Osteoblast (primary cell): Measurements from ENCODE around the gene LINC01488. TPM values are rescaled to one million over a fixed set of nuclear protein-coding genes. Genes with fewer than 3 reads are reported as not detected.
A peak's percentile ranks its signal among the peaks of the same experiment; 100 is the strongest.

ENCODE experiments used
- DNase-seq: peaks from one replicate; pipeline ENCODE4 v3.0.0; 2011; ENCODE audit warnings: low spot score, mixed read lengths; ENCODE audit not compliant: insufficient read length; ENCODE audit errors: missing footprints
- H2AFZ ChIP-seq: 2 replicates; pipeline ENCODE4 v1.6.0; 2011; ENCODE audit warnings: mild to moderate bottlenecking, low read length
- H3K27ac ChIP-seq: 2 replicates; pipeline ENCODE4 v1.5.1; 2011; ENCODE audit warnings: mild to moderate bottlenecking, low read depth, low read length, moderate library complexity
- H3K27me3 ChIP-seq: 2 replicates; pipeline ENCODE4 v1.6.0; 2012; ENCODE audit warnings: mild to moderate bottlenecking, control low read depth, inconsistent platforms, low read length, moderate library complexity; ENCODE audit not compliant: insufficient read depth
- H3K36me3 ChIP-seq: 2 replicates; pipeline ENCODE4 v1.5.1; 2011; ENCODE audit warnings: mild to moderate bottlenecking, low read length, control low read depth, moderate library complexity; ENCODE audit not compliant: insufficient read depth
- H3K4me1 ChIP-seq: 2 replicates; pipeline ENCODE4 v1.5.1; 2011; ENCODE audit warnings: mild to moderate bottlenecking, low read length, control low read depth, moderate library complexity; ENCODE audit not compliant: insufficient read depth
- H3K4me2 ChIP-seq: 2 replicates; pipeline ENCODE4 v1.6.0; 2011; ENCODE audit warnings: mild to moderate bottlenecking, low read length; ENCODE audit not compliant: insufficient read depth
- H3K4me3 ChIP-seq: fragments of 200-600 bp; sonication (generic); 3 replicates; pipeline ENCODE4 v1.5.1; 2012; ENCODE audit warnings: mild to moderate bottlenecking, low read length, inconsistent platforms; ENCODE audit not compliant: insufficient read depth
- H3K79me2 ChIP-seq: 2 replicates; pipeline ENCODE4 v1.6.0; 2012; ENCODE audit warnings: mild to moderate bottlenecking, low read length, control low read depth, inconsistent platforms; ENCODE audit not compliant: insufficient read depth
- H3K9me3 ChIP-seq: 2 replicates; pipeline ENCODE4 v1.5.1; 2011; ENCODE audit warnings: low read depth, low read length, control low read depth
- H4K20me1 ChIP-seq: 2 replicates; pipeline ENCODE4 v1.6.0; 2012; ENCODE audit warnings: mild to moderate bottlenecking, low read length, control low read depth; ENCODE audit not compliant: insufficient read depth
- total RNA-seq: library from RNA; depleted of rRNA; stranded (reverse); fragments of >200 nt; gene quantifications from 2 replicates; pipeline ENCODE4 v1.2.3, GENCODE V29; 2012
- TF ChIP-seq, protein P1 (sequence below): IDR thresholded peaks from 2 replicates; pipeline ENCODE4 v1.5.1; 2011; ENCODE audit warnings: mild to moderate bottlenecking, low read depth, low read length, moderate library complexity; ENCODE audit errors: extremely low read depth

LINC01488 gene
- total RNA-seq, 1 donor, result not detected

DNA sequence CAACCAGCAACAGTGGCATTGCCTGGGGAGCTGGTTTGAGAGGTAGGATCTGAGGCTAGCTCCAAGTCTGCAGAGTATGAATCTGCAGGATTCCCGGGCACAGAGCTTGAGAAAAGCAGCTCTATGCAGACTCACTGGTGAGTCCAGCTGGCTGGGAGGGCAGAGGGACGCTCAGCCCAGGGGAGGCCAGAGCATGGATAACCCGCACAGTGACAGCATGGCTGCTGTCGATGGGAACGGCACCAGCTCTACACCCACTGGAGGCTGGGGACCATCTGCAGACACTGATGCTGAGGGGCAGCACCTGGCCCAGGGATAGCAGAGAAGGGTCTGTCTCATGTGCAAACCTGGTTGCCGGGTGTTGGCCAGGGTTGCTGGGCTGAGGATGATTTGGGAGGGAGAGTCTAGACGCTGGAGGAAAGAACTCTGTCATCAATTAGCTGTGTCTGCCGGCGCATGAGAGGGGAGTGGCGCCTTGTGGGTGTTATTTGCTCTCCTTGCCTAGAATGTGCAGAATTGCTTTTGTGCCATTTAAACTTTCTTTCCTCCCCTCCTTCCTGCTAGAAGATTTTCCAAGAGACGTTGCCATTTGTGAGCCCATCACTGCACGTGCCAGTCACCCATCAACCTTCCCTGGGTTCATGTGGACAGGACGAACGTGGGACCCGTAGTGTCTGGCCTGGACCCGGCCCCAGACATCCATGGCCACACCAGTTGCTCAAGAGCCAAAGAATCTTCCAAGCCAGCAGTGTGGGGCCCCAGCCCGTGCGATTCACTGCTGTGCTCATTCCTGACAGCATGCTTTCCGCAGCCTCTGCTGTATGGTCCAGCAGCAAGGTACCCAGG is 19.1 kb upstream of the LINC01488 start:
- Histone ChIP-seq H3K4me1 (peaks cover 21% of the 10 kb centered on the region), H3K79me2 (no peaks in the 10 kb centered on the region), H3K27ac (no peak overlapping the region), H3K4me3 (no peak overlapping the region), H2AFZ (no peak overlapping the region), H4K20me1 (no peaks in the 10 kb centered on the region), H3K4me2 (no peak overlapping the region), H3K27me3 (no peaks in the 10 kb centered on the region), H3K9me3 (peaks cover 15% of the 10 kb centered on the region), H3K36me3 (no peaks in the 10 kb centered on the region)
- TF ChIP-seq, protein P1, sequence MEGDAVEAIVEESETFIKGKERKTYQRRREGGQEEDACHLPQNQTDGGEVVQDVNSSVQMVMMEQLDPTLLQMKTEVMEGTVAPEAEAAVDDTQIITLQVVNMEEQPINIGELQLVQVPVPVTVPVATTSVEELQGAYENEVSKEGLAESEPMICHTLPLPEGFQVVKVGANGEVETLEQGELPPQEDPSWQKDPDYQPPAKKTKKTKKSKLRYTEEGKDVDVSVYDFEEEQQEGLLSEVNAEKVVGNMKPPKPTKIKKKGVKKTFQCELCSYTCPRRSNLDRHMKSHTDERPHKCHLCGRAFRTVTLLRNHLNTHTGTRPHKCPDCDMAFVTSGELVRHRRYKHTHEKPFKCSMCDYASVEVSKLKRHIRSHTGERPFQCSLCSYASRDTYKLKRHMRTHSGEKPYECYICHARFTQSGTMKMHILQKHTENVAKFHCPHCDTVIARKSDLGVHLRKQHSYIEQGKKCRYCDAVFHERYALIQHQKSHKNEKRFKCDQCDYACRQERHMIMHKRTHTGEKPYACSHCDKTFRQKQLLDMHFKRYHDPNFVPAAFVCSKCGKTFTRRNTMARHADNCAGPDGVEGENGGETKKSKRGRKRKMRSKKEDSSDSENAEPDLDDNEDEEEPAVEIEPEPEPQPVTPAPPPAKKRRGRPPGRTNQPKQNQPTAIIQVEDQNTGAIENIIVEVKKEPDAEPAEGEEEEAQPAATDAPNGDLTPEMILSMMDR, result no peak
- peak; percentile 66 for DNase-seq

DNA sequence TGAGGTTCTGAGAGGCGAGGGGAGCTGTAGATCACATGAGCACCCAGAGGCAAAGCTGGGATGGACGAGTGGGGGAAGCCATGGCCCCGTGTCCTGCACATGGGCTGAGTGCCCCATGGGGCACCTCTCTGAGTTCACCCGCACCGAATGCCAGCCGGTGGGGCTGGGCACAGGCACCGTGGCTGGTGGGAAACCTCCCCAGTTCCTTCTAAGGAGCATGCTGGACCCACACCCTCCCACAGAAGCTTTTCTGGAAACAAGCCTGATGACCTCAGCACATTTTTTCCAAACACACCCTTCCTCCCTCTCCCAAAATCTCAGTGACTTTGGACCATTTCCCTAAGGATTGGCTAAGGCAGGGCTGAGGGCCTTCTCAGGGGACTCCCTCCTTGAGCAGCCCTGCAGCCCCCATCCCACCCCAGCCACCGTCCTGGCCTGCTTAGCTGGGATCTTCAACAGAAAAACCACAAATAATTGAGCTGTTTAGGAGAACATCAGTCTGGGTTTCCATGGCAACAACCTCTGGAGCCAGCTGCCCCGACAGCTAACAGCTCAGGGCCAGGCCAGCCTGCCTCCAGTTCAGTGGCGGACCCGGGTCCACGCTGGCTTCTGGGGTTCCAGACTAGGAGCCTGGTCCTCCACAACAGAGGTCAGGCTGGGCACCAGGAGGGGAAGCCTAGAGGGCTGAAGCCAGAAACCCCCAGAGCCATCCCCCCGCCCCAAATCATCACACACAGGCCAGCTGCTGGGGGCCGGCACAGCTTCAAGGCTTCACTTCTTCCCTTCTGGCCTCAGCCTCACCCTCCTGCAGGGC is 18.1 kb upstream of the LINC01488 start:
- no peaks in the 10 kb centered on the region for H3K79me2 ChIP-seq
- H3K9me3 ChIP-seq, result peaks cover 15% of the 10 kb centered on the region
- H3K36me3 ChIP-seq, result no peaks in the 10 kb centered on the region
- no peak overlapping the region for H3K27ac ChIP-seq
- DNase-seq, result peak; percentile 98
- no peaks in the 10 kb centered on the region for H3K27me3 ChIP-seq
- peaks cover 21% of the 10 kb centered on the region for H3K4me1 ChIP-seq
- no peak overlapping the region for H3K4me3 ChIP-seq
- H4K20me1 ChIP-seq, result no peaks in the 10 kb centered on the region
- H3K4me2 ChIP-seq, result peak overlapping the region; percentile 18
- TF ChIP-seq, protein P1, result no peak
- no peak overlapping the region for H2AFZ ChIP-seq

DNA sequence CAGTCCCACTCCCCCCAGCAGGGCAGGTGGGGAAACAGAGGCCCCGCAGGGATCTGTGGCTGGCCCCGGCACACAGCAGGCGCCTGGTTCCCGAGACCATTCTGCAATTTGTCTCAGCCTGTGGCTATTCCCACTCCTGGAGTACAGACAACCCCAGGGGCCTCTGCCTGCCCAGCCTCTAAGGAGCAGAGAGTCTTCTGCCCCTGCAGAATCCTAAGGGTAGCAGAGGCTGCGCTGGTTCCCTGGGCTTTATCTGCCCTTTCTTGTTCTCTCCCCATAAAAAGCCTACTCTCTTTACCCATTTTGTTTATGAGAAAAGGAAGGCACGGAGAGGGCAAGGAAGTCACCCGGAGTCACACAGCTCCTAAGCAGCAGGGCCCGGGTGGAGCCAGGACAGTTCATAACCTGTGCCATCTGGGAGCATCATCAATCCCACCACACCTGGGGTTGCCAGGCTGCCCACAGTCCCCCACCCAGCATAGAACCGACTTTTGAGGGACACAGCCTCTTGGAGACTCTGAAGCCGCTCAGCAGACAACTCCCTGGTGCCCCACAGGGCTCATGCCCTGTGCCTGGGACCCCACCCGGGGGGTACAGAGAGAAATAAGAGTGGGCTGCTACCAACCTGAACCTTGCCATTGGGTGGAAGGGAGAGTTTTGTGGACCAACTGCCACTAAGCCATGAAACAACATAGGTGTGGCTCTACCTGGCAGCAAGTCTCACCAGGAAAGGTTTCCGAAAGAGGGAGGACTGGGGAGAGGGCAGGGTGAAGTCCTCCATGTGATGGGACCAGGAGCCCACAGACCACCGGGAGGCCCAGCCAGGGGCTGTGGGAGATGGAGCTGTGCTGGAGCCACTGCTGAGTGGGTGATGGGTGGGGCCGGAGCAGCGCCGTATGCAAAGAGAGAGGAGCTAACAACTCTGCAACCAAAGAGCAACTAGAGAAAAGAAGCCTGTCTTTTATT is 17.2 kb upstream of the LINC01488 start:
- Histone ChIP-seq H3K27me3 (no peaks in the 10 kb centered on the region), H4K20me1 (no peaks in the 10 kb centered on the region), H3K79me2 (no peaks in the 10 kb centered on the region), H2AFZ (no peak overlapping the region), H3K4me2 (no peak overlapping the region), H3K9me3 (peaks cover 15% of the 10 kb centered on the region), H3K27ac (no peak overlapping the region), H3K4me3 (no peak overlapping the region), H3K4me1 (peaks cover 21% of the 10 kb centered on the region), H3K36me3 (no peaks in the 10 kb centered on the region)
- peak; percentile 44 for DNase-seq
- TF ChIP-seq, protein P1, result no peak
